ENCODE results near the gene BACH2.

GRCh38 chr6:90008908-90009501 is 287.6 kb downstream of the BACH2 start:
- TF ChIP-seq POLR2A (IDR thresholded peaks at IDR 0.05) (no peak), CTCF (IDR thresholded peaks at IDR 0.05) (no peak)
